Stimulated activated CD4-positive, alpha-beta T cell treated with anti-CD3 and anti-CD28 coated beads, Interleukin-15, amount 100 ng/mL, for 1 hour (primary cell): ENCODE data around the gene ZNF565.
"Not testable (repeated sequence)": the region's sequence is repeated elsewhere in the genome, so short reads cannot be mapped to it uniquely, and the experiment has no call there.

ENCODE experiments used
- DNase-seq, 2 donors: peaks; one replicate each; pipeline ENCODE4 v3.0.0-alpha.2; 2020; ENCODE audit warnings: low read depth in 1 of 2, low spot score in 1 of 2

The ZNF565 gene

GRCh38 chr19:36212895-36213294 lies 1.6 kb downstream of the ZNF565 start:
- no peak for DNase-seq

GRCh38 chr19:36210497-36210896 lies 4.0 kb downstream of the ZNF565 start:
- DNase-seq = no peak

DNA sequence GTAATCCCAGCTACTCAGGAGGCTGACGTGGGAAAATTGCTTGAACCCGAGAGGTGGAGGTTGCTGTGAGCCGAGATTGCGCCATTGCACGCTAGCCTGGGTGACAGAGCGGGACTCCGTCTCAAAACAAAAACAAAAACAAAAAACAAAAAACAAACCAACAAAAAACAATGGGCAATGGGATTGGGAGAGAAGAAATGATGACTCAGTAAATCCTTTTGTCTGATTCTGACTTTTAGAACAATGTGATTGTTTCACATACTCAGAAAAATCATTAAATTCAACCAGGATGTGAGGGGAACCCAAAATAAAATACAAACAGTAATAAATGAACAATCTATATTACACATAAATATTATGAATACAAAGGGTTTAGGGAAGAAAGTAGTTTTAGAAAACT lies 5.1 kb downstream of the ZNF565 start:
- DNase-seq = no peak

DNA sequence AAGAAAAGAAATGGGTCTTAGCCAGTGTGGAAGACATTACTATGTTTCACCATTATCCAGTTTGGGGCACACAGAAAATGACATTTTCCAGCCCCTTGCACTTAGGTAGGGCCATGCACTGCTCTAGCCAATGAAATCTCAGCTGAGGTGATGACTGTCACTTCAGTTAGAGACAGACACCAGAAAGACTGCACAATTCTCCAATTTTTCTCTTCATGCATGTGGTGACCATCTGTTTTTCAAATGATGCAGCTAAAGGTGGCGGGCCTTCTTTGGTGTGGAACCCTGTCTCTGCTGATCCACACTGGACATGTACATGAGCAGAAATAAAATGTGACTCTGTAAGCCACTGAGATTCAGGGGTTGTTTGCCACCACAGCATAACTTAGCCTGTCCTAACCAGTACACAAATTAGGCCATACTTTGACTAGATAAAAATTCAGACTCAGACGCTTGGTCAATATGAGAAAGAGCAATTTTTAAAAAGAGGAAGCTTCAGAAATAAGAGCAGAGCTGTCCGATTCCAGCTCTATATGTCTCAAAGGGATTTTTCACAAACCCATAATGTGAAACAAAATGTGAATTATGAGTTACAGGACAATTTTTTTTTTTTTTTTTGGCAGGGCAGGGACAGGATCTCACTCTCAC lies 6.7 kb downstream of the ZNF565 start:
- DNase-seq = no peak

- no peak for DNase-seq
Observed at GRCh38 chr19:36203293-36203692, 11.2 kb downstream of the ZNF565 start.

GRCh38 chr19:36201684-36202083 lies 12.8 kb downstream of the ZNF565 start:
- no peak for DNase-seq

GRCh38 chr19:36198119-36198518 lies 16.3 kb downstream of the ZNF565 start:
- no peak for DNase-seq

GRCh38 chr19:36196249-36196648 lies 18.2 kb downstream of the ZNF565 start:
- no peak for DNase-seq

- not testable (repeated sequence) for DNase-seq
Observed at GRCh38 chr19:36186722-36187121, 27.7 kb downstream of the ZNF565 start.

- no peak for DNase-seq
Observed at GRCh38 chr19:36183245-36183628, 31.2 kb downstream of the ZNF565 start.

GRCh38 chr19:36182612-36183244 lies 31.7 kb downstream of the ZNF565 start:
- DNase-seq = no peak

DNA sequence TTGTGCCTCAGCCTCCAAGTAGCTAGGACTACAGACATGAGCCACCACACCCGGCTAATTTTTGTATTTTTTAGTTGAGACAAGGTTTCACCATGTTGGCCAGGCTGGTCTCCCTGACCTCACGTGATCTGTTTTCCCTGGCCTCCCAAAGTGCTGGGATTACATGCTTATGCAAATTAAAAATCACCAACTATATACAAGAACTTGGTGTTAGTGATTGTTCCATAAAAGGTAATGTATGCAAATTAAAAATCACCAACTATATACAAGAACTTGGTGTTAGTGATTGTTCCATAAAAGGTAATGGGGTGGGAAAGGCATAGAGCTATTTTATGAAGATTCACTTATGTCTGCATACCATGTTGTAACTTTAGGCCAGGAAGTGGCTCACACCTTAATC lies 35.4 kb downstream of the ZNF565 start:
- not testable (repeated sequence) for DNase-seq

- DNase-seq = not testable (repeated sequence)
Observed at GRCh38 chr19:36173846-36174245, 40.6 kb downstream of the ZNF565 start.

DNA sequence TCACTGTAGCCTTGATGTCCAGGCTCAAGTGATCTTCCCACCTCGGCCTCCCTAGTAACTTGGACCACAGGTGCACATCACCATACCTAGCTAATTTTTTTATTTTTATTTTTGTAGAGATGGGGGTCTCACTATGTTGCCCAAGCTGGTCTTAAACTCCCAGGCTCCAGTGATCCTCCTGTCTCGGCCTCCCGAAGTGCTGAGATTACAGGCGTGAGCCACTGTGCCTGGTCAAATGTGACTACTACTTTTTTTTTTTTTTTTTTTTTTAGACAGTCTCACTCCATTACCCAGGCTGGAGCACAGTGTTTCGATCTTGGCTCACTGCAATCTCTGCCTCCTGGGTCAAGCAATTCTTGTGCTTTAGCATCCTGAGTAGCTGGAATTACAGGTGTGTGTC lies 41.6 kb downstream of the ZNF565 start:
- no peak for DNase-seq

DNA sequence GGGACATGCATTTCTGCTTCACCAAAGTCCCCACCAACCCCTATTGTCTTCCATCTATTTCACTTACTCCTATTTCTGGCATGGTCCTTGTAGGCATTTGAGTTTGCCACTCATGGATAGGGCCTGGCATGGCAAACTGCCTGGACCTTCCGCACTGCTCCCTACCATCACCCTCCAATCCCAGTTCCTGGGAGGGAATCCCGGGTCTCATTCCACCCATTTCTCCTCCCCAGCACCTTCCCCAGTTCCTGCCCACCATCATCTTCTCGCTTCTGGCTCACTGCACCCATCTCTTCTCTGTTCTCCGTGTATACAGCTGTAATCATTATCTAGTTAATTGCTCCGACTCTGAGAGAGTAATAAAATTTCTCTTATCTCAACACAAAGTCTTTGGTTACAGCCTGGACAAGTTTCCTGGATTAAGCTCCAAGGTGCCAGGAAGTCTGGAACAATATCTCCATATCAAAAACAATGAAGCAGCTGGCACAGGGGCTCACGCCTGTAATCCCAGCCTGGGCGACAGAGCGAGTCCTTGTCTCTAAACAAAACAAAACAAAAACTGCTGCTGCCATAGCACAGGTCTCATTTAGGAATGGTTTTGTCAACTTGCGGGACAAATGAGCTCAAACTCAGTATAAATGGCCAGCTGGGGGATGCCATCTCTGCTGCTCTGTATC lies 45.2 kb downstream of the ZNF565 start:
- no peak for DNase-seq

DNA sequence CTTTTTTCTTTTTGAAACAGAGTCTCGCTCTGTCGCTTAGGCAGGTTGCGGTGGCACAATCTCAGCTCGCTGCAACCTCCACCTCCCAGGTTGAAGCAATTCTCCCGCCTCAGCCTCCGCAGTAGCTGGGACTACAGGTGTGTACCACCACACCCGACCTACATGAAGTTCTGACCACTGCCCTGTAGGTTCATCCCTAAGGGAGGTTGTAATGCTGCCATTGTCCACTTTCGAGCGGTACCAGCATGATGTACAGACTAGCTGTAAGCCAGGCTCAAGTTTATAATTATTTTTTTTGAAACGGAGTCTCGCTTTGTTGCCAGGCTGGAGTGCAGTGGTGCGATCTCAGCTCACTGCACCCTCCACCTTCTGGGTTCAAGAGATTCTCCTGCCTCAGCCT lies 50.7 kb downstream of the ZNF565 start:
- DNase-seq = no peak

GRCh38 chr19:36160821-36161596 lies 53.5 kb downstream of the ZNF565 start:
- no peak for DNase-seq

DNA sequence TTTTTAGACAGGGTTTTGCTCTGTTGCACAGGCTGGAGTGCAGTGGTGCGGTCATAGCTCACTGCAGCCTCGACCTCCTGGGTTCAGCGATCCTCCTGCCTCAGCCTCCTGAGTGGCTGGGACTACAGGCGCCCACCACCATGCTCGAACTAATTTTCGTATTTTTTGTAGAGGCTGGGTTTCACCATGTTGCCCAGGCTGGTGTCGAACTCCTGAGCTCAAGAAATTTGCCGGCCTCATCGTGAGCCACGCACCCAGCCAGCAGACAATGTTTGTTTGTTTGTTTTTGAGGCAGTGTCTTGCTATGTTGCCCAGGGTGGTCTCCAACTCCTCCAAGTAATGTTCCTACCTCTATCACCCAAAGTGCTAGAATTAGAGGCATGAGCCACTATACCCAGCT lies 61.3 kb downstream of the ZNF565 start:
- no peak for DNase-seq

DNA sequence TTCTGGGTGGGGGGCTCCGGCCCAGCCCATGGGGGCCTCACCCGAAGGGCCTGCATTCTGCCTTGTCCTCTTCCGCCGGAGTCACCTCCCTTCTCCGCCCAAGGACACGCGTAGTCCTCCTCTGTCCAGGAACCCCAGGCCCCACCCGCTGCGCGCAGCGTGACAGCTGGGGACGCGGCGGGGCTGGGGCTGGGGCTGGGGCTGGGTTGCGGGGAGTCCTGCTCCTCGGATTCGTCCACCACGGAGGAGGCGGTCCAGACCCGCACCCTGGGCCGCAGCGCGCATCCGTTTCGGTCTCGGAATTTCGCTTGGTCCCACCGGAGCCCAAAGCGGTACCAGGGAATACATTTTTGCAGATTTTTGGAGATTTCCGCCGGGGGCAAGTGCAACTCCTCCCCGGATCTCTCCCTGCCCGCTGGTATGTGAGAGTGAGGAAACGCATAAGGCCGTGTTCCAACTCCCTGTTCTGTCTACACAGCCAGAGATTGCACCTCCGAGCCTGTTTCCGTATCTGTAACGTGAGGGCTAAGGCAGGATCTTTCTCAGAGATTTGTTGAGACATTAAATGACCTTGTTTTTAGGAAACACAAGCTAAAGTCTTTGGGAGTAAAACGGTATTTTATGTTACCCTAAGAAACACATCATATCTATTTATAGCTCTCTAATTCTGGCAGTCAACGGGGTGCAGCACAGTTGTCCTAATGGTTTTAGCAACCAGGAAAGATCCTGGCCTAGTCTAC lies 61.9 kb downstream of the ZNF565 start, which contains the start of gene COX7A1:
COX7A1 (minus strand) TSS at position 96 of the 740 bp plus-strand sequence; CDS start at position 56, 40 bp downstream.
- DNase-seq = no peak

DNA sequence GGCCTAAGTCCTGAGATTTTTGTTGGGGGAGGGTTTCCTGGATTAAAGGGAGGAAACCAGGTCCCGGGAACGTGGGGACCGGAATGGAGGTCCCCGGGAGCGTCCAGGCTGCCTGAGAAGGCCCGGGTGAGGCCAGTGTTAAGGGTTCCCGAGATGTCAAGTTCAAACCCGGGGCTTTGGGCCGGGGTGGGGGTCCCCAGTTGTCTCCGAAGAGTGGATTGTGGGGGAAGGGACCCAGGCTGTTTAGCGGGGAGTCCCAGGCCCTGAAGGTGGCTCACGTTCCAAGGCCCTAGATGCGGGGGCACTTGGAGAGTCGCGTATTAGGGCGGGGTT lies 62.5 kb downstream of the ZNF565 start:
- DNase-seq = no peak
